ENCODE measurements around the gene PEA15.

GRCh38 chr1:160220301-160220700 lies 15.1 kb downstream of the PEA15 start:
- no peak for TF ChIP-seq ZFP3 (CRISPR knock-in tag; IDR thresholded peaks at IDR 0.05)
- TF ChIP-seq PATZ1 (CRISPR knock-in tag; IDR thresholded peaks at IDR 0.05; ENCODE audit: borderline replicate concordance): no peak
- no peak for TF ChIP-seq ZC3H10 (CRISPR knock-in tag; IDR thresholded peaks at IDR 0.05)
- no peak for TF ChIP-seq RARB (CRISPR knock-in tag; IDR thresholded peaks at IDR 0.05)
- TF ChIP-seq SNAI2 (CRISPR knock-in tag; IDR thresholded peaks at IDR 0.05): no peak
- TF ChIP-seq ARNTL (CRISPR knock-in tag; IDR thresholded peaks at IDR 0.05; ENCODE audit: borderline replicate concordance, low read depth): no peak
- no peak for TF ChIP-seq TCF4 (CRISPR knock-in tag; IDR thresholded peaks at IDR 0.05; ENCODE audit: borderline replicate concordance)
- no peak for TF ChIP-seq CSRNP3 (CRISPR knock-in tag; IDR thresholded peaks at IDR 0.05)
